ENCODE measurements around the gene C9orf78. TPM values are rescaled to one million over a fixed set of nuclear protein-coding genes. Genes with fewer than 3 reads are reported as not detected.

The C9orf78 gene
- total and polyA plus RNA-seq, 2 of the 8 experiments (the other 6 are each of a cell fraction or from before 2014, with no cell fraction given): 17.4 to 40.6 TPM

DNA sequence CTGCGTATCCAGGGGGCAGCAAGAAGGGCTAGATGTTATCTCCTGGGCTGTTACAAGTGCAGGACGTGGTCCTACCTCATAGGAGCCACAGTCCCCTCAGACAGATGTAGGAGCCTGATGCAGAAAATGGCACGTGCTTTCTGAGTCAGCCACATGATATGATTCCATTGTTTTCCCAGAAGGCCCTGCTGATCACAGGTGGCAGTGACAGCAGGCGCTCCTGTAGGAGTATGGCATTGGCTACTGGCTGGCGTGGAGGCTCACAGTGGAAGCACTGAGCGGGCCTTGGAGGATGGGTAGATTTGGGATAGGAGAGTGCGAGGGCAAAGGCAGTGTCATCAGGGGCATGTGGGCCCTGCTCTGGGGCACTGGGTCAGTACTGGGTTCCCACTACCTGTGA, 22.1 kb upstream of the C9orf78 start (continued):
- TF ChIP-seq, protein P1, sequence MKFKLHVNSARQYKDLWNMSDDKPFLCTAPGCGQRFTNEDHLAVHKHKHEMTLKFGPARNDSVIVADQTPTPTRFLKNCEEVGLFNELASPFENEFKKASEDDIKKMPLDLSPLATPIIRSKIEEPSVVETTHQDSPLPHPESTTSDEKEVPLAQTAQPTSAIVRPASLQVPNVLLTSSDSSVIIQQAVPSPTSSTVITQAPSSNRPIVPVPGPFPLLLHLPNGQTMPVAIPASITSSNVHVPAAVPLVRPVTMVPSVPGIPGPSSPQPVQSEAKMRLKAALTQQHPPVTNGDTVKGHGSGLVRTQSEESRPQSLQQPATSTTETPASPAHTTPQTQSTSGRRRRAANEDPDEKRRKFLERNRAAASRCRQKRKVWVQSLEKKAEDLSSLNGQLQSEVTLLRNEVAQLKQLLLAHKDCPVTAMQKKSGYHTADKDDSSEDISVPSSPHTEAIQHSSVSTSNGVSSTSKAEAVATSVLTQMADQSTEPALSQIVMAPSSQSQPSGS (IDR thresholded peaks at IDR 0.05; ENCODE audit: low read length): no peak
- TF ChIP-seq TBP (IDR thresholded peaks at IDR 0.05; ENCODE audit: low read depth, low read length): no peak
- no peak for TF ChIP-seq MAFK (IDR thresholded peaks at IDR 0.05; ENCODE audit: low read depth, low read length)
- TF ChIP-seq CHD2 (IDR thresholded peaks at IDR 0.05; ENCODE audit: low read length): no peak
- TF ChIP-seq BRCA1 (IDR thresholded peaks at IDR 0.05; ENCODE audit: low read depth, low read length): no peak
- TF ChIP-seq FOSL1 (IDR thresholded peaks at IDR 0.05; ENCODE audit: insufficient read depth, low read depth, low read length): no peak
